ENCODE measurements around the gene XPNPEP2. TPM values are rescaled to one million over a fixed set of nuclear protein-coding genes. Genes with fewer than 3 reads are reported as not detected.
A peak's percentile ranks its signal among the peaks of the same experiment; 100 is the strongest.

XPNPEP2 gene
- total RNA-seq (2014; rRNA removed; shearing (Covaris generic)) = not detected in 2 replicates

- DNase-seq (ENCODE audit: low read depth) = peak; percentile 31
Measured at GRCh38 chrX:129738466-129739308, at the start of gene XPNPEP2. XPNPEP2 (plus strand) TSS chrX:129738979; CDS start chrX:129739214, 235 bp downstream.

GRCh38 chrX:129689796-129690195 lies 49.0 kb upstream of the XPNPEP2 start:
- no peak for DNase-seq (ENCODE audit: low read depth)

GRCh38 chrX:129690435-129690834 lies 48.3 kb upstream of the XPNPEP2 start:
- DNase-seq (ENCODE audit: low read depth) = no peak

GRCh38 chrX:129693354-129693753 lies 45.4 kb upstream of the XPNPEP2 start:
- DNase-seq (ENCODE audit: low read depth) = no peak

- DNase-seq (ENCODE audit: low read depth) = no peak
Measured at GRCh38 chrX:129694805-129695204, 44.0 kb upstream of the XPNPEP2 start.

GRCh38 chrX:129695535-129695934 lies 43.2 kb upstream of the XPNPEP2 start:
- DNase-seq (ENCODE audit: low read depth) = no peak

- DNase-seq (ENCODE audit: low read depth) = no peak
Measured at GRCh38 chrX:129695937-129696336, 42.8 kb upstream of the XPNPEP2 start.

- no peak for DNase-seq (ENCODE audit: low read depth)
Measured at GRCh38 chrX:129696463-129697155, 42.2 kb upstream of the XPNPEP2 start.

GRCh38 chrX:129697204-129697829 lies 41.5 kb upstream of the XPNPEP2 start:
- DNase-seq (ENCODE audit: low read depth) = no peak

- DNase-seq (ENCODE audit: low read depth) = no peak
Measured at GRCh38 chrX:129698150-129698549, 40.6 kb upstream of the XPNPEP2 start.

- no peak for DNase-seq (ENCODE audit: low read depth)
Measured at GRCh38 chrX:129700536-129700935, 38.2 kb upstream of the XPNPEP2 start.

GRCh38 chrX:129701624-129702069 lies 37.1 kb upstream of the XPNPEP2 start:
- no peak for DNase-seq (ENCODE audit: low read depth)

GRCh38 chrX:129704491-129704890 lies 34.3 kb upstream of the XPNPEP2 start:
- no peak for DNase-seq (ENCODE audit: low read depth)

- DNase-seq (ENCODE audit: low read depth) = no peak
Measured at GRCh38 chrX:129705377-129705925, 33.3 kb upstream of the XPNPEP2 start.

GRCh38 chrX:129705988-129706387 lies 32.8 kb upstream of the XPNPEP2 start:
- DNase-seq (ENCODE audit: low read depth) = no peak

- DNase-seq (ENCODE audit: low read depth) = peak; percentile 59
Measured at GRCh38 chrX:129706400-129707072, 32.2 kb upstream of the XPNPEP2 start.

- no peak for DNase-seq (ENCODE audit: low read depth)
Measured at GRCh38 chrX:129714581-129714980, 24.2 kb upstream of the XPNPEP2 start.

GRCh38 chrX:129716507-129716906 lies 22.3 kb upstream of the XPNPEP2 start:
- DNase-seq (ENCODE audit: low read depth) = no peak

- DNase-seq (ENCODE audit: low read depth) = peak; percentile 64
Measured at GRCh38 chrX:129717892-129718291, 20.9 kb upstream of the XPNPEP2 start.

- DNase-seq (ENCODE audit: low read depth) = no peak
Measured at GRCh38 chrX:129718676-129719075, 20.1 kb upstream of the XPNPEP2 start.

- no peak for DNase-seq (ENCODE audit: low read depth)
Measured at GRCh38 chrX:129719268-129719667, 19.5 kb upstream of the XPNPEP2 start.
